ENCODE data around the gene PALD1.

DNA sequence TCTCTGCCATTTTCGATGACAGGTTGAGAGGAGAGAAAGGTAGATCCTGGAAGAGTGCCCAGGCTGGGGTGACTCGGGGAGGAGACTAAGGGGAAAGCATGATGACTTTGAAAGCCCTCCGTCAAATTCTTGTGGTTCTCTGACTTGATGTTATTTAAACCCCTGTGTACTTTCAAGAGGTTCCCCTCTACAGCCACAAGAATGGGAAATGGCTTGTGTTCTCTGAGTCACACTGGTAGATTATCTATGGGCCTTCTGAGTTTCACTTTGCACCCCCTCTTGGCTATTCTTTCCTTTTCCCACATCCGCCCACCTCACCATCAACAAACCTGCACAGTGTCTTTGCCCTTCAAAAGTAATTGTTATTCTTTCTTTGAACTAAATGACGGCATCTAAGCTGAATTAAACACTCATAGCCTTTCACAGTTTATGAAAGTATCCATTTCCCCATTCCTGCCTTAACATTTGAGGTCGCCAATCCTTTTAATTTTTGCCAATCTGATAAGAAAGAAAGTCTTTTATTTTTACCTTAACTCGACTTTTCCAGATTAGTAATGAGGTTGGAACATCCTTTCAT, 99.9 kb downstream of the PALD1 start:
- TF ChIP-seq, protein P1, sequence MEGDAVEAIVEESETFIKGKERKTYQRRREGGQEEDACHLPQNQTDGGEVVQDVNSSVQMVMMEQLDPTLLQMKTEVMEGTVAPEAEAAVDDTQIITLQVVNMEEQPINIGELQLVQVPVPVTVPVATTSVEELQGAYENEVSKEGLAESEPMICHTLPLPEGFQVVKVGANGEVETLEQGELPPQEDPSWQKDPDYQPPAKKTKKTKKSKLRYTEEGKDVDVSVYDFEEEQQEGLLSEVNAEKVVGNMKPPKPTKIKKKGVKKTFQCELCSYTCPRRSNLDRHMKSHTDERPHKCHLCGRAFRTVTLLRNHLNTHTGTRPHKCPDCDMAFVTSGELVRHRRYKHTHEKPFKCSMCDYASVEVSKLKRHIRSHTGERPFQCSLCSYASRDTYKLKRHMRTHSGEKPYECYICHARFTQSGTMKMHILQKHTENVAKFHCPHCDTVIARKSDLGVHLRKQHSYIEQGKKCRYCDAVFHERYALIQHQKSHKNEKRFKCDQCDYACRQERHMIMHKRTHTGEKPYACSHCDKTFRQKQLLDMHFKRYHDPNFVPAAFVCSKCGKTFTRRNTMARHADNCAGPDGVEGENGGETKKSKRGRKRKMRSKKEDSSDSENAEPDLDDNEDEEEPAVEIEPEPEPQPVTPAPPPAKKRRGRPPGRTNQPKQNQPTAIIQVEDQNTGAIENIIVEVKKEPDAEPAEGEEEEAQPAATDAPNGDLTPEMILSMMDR (IDR thresholded peaks at IDR 0.05; ENCODE audit: low read depth, low read length, poor library complexity, severe bottlenecking), result no peak
- TF ChIP-seq EZH2phosphoT487 (IDR thresholded peaks at IDR 0.05; ENCODE audit: borderline replicate concordance, low read length), result no peak

Measured in DOHH2 (cell line).